ENCODE measurements around the gene SGK1.

SGK1 gene

DNA sequence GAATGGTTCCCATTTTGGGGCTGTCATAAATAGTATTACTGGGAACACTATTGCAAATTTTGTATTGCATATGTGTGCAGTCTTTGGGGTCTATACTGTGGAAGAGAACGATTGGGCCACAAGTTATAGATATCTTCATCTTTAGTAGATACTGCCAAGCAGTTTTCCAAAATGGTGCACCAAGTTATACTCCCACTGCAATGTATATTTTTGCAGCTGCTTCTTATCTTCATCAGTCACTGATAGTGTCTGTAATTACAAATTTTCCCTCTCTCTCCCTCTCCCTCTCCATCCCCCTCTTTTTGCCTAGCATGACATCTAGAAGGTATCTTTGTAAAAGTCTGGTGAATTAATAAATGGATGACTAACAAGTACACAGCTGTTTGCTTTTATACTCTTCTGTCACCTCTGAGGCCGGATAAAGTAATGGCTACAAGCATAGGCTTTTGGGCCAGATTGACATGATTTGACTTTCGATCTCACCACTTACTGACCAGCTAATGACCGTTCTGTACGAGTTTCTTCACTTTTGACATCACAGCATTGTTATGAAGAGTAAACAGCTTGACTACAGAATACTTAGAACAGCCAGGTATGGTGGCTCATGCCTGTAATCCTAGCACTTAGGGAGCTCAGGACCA, 152.2 kb downstream of the SGK1 start:
- no peak for DNase-seq

GRCh38 chr6:134164300-134164699, 153.6 kb downstream of the SGK1 start:
- DNase-seq: no peak

GRCh38 chr6:134162932-134163331, 155.0 kb downstream of the SGK1 start:
- DNase-seq: no peak

DNA sequence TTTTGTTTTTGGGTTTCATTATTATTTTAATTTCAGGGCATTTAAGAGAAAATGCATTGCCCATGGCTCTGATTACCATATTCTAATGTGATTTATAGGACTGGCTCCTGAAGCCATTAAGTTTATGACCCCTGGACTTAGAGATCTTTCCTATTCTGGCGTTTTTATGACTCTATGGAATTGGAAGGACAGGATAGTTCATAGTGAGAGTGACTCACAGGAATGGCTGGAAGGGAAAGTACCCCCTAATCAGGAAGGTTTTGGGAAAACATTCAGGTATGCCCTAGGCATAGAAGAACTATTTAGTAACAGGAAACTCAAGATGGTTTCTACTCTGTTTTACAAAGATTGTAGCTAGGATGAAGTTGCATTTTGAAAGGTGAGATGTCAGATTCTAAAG, 156.9 kb downstream of the SGK1 start:
- no peak for DNase-seq

DNA sequence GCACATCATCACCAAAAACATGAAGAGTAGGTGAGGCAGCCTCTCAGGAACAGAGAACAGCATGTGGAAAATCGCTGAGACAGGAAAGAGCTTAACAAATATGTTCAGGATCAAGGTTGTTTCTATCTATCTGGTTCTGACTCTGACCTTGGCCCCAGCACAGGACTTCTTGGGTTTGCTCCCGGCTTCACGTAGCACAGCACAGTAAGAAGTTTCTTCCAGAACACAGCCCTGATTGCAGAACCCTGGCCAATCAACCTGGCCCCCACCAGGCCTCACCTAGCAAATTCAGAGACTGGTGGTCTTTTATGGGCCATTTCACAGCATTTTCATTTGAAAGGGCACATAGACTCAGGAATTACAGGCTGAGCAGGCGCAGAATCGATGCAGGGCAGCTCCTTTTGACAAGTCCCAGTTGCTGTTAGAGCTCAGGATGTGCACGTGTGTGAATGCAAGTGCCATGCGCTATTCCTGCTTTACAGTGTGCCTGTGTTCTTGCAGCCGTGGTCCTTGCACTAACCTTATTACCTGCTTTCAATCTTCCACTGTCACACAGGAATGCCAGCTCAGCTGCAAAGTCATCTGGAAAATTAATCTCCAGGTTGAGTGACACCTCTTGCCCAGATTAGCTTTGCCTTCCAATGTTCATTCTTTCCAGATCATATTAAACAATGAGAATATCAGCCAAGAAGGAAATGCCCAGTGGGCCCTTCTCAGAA, 165.0 kb downstream of the SGK1 start:
- DNase-seq: no peak

- DNase-seq: no peak
Measured at GRCh38 chr6:134148566-134148965, 169.3 kb downstream of the SGK1 start.

DNA sequence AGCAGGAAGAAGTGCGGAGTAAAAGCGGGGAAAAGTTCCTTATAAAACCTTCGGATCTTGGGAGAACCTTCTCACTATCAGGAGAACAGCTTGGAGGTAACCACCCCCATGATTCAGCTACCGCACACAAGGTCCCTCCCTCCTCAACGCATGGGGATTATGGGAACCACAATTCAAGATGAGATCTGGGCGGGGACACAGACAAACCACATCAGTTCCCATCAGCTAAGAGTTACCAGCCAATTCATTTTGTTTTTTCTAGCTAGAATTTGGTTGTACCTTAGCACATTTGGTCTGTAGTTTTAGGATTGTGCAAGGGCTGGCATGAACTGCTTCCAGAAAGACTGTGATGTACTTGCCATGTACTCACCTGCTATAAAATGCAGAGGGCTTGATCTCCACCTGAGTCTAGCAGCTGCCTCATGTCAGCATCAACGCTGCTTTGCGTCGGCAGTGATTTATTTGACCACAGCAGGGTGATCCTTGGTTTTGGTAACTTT, 170.8 kb downstream of the SGK1 start:
- no peak for DNase-seq

DNA sequence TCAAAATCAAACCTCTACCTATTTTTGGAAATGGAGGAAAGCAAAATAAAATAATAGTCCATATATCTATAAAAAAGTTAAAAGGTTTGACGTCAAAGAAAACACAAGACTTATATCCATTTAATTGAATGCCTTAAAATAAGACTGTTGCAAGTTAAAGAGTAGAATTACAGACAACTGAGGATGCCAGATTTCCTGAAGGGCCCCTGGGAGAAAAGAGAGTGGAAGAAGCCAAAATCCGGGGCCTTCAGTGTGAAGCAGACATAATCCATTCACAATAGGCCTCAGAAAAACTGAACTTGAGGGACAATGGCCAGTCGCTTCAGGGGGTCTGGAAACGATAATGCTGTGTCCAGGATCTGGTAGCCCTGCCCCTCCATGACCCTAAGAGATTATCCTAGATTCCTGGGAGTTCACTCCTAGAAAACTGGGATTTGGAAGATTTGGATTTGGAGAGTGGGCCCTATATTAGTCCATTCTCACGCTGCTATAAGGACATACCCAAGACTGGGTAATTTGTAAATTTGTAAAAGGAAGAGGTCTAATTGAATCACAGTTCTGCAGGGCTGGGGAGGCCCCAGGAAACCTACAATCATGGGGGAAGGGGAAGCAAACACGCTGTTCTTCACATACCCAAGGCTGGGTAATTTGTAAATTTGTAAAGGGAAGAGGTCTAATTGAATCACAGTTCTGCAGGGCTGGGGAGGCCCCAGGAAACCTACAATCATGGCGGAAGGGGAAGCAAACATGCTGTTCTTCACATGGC, 171.5 kb downstream of the SGK1 start:
- no peak for DNase-seq

GRCh38 chr6:134145786-134146185, 172.1 kb downstream of the SGK1 start:
- DNase-seq: no peak

- no peak for DNase-seq
Measured at GRCh38 chr6:134138226-134138975, 179.5 kb downstream of the SGK1 start.

DNA sequence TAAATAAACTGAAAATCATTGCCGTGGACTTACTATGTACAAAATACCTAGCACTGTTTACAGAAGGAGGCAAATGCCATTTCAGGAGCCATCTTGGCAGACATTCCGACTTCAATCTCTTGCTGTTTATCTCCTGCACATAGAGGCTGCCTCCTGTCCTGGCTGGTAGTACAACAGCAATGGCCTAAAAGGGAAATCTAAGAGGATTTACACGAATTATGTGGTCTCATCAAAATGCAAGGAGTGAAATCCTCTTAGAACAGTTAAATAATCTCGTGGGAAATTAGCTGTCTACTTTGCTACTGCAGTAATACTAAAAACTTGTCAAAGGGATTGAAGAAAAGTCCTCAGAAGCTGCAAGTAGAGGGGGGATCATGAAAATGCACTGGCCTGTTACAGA, 183.3 kb downstream of the SGK1 start:
- DNase-seq: no peak

- no peak for DNase-seq
Measured at GRCh38 chr6:134132494-134133141, 185.3 kb downstream of the SGK1 start.

GRCh38 chr6:134131530-134132139, 186.3 kb downstream of the SGK1 start:
- DNase-seq: no peak

- DNase-seq: no peak
Measured at GRCh38 chr6:134128146-134128545, 189.8 kb downstream of the SGK1 start.

DNA sequence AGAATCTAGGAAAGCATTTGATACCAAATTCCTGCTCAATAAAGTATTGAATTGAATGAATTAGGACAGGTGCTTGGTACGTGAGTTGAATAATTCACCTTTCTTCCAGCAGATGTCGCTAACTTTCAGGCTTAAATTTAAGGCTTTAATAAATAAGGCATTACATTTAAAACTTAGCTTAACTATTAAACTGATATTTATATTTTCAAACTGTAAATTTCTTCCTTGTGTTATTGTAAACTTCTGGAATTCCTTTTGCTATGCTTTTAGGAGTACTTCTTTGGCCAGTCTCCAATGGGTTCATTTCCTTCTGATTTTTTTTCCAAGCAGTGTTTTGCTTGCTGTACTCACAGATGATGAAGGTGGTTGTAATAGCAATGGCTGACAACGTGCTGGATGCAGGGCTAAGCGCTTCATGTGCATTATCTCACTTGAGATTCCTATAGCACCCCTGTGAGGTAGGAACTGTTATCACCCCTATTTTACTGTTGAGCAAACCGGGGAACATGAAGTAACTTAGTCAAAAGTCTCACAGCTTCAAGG, 194.2 kb downstream of the SGK1 start:
- no peak for DNase-seq

- DNase-seq: no peak
Measured at GRCh38 chr6:134122775-134123174, 195.1 kb downstream of the SGK1 start.

- no peak for DNase-seq
Measured at GRCh38 chr6:134119486-134119885, 198.4 kb downstream of the SGK1 start.
